Activated T-cell treated with anti-CD3 and anti-CD28 coated beads for 4 hours (primary cell): ENCODE measurements around the gene ARHGAP45.

Source experiments
- DNase-seq: peaks from one replicate; pipeline ENCODE4 v3.0.0-alpha.2; 2020

Gene ARHGAP45

DNA sequence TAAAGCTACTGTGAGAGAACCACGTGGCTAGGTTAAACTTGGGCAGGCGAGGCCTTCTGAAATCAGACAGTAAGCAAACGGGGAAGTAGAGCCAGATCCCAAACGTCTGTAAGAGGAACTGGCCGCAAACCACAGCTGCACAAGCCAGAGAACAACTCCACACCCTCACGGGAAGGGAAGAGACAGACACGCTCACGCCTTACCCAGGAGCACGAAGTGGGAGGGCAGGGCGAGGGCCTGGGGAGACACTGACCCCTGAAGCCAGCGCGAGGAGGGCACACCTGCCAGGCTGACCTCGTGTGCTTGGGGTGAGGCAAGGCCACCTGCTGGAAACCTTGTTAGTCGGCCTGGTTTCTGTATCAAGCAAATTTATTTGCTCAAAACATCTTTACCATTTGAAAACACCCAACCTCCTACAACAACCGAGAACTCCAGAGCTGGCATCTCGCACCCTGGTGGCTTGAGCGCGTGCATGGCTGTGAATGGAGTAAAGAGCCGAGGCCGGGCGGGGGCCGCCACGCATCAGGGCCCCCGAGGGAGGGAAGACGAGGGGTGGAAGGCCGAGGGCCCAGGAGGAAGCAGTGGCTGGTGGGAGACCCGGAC is 20.9 kb downstream of the ARHGAP45 start:
- no peak for DNase-seq

DNA sequence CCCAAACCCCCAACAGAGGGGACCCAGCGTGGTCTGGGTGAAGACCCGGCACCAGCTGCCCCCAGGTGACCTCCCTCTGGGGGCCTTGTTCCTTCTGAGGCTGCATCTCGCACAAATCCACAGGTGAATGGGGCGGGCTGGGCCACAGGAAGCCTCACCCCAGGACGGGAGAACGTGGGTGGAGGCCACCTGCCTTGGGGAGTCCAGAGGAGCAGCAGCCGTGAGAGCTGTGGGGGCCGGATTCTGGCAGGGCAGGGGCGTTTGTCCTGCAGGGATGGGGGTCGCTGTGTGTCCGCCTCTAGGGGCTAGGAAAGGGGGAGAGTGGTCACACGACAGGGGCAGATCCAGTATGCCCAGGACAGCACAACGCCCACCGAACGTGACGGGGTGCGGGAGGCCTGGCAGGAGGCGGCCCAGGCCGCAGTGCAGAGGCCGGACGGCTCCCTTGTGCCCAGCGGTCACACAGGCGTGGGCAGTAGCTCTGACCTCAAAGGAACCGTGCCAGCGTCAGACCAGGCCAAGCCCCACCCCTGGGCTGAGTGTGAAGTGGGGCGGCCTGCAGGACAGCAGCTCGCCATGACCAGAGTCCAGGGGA is 21.5 kb downstream of the ARHGAP45 start:
- DNase-seq: no peak

DNA sequence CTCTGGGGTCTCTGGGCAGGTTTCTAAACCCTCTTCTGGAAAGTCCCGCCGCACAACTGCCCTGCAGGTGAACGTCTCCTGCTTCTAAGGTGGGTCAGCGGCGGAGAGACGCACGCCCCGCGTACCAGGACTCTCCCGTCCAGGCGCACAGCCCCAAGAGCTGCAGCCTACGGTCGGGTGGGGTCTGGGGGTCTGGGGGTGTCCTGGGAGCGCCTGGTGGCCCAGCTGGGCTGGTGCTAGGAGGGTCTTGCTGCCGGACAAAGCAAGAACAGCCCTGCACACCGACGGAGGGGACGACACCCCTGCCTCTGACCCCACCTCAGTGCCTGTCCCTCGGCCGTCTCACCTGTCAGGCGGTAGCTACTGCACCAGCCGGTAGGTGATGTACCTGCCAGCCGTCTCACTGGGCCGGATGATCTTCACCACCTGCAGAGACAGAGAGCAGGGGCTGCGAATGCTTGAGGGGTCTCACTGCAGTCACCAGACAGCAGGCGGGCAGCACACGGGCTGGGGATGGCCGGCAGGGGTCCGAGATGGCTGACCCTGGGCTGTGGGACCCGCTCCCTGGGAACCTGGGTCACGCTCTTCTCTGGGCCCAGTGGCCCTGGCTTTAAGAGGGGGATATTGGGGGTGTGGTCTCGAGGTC is 22.3 kb downstream of the ARHGAP45 start:
- no peak for DNase-seq

- DNase-seq: no peak
Measured at GRCh38 chr19:1089891-1090290, 22.9 kb downstream of the ARHGAP45 start.

DNA sequence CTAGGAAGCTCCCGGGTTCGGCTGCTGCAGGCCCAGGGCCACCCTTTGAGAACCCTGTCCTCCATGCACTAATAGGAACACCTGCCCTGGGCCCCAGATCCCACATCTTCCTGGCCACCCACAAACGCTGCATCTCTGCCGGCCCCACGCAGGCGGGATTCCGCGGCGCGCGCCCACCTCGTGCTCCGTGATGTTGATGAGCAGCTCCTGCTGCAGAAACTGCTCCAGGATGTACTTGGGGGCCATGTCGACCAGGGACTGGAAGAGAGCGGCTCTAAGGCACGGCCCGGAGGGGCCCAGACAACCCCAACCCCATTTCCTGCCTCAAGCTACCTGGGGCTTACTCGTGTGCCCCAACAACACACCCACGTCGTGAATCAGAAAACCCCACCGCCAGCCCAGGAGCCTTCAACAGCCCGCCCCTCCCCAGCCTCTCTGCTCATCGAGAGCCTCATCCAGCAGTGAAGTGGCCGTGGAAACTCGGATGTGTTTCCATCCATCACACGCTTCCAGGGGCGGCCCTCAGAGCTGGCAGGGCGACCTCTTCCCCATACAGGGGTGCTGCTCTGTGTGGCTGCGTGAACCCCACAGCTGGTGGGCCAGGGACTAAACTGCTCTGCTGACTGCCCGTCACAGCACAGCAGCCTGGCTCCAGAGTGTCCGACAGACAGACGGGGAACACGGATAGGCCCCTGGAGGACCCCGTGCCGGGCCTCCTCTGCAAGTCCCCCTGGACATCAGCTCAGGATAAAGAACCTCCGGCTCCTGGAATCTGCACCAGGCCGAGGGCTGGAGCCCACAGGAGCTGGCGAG is 24.0 kb downstream of the ARHGAP45 start:
- DNase-seq: no peak

- no peak for DNase-seq
Measured at GRCh38 chr19:1091544-1092175, 24.7 kb downstream of the ARHGAP45 start.

- no peak for DNase-seq
Measured at GRCh38 chr19:1093330-1093729, 26.4 kb downstream of the ARHGAP45 start.

- DNase-seq: no peak
Measured at GRCh38 chr19:1093811-1094553, 27.0 kb downstream of the ARHGAP45 start.

GRCh38 chr19:1094655-1094977 is 27.6 kb downstream of the ARHGAP45 start:
- DNase-seq: no peak

GRCh38 chr19:1094978-1095701 is 28.2 kb downstream of the ARHGAP45 start, which contains the start of gene POLR2E:
TSS of gene POLR2E (minus strand) at chr19:1095375. CDS start at chr19:1095315, 60 bp downstream.
- DNase-seq: peak; percentile 97

DNA sequence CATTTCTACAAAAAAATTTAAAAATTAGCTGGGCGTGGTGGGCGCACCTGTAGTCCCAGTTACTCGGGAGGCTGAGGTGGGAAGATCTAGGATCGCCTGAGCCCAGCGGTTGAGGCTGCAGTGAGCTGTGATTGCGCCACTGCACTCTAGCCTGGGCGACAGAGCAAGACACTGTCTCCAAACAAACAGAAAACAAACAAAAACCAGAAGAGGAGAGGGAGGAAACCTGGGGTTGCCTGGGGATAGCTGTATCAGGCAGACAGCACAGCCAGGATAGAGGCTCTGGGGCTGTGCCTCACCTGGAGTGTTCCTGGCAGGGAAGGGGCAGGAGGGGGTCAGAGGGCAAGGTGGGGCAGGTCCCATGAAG is 30.8 kb downstream of the ARHGAP45 start:
- no peak for DNase-seq

DNA sequence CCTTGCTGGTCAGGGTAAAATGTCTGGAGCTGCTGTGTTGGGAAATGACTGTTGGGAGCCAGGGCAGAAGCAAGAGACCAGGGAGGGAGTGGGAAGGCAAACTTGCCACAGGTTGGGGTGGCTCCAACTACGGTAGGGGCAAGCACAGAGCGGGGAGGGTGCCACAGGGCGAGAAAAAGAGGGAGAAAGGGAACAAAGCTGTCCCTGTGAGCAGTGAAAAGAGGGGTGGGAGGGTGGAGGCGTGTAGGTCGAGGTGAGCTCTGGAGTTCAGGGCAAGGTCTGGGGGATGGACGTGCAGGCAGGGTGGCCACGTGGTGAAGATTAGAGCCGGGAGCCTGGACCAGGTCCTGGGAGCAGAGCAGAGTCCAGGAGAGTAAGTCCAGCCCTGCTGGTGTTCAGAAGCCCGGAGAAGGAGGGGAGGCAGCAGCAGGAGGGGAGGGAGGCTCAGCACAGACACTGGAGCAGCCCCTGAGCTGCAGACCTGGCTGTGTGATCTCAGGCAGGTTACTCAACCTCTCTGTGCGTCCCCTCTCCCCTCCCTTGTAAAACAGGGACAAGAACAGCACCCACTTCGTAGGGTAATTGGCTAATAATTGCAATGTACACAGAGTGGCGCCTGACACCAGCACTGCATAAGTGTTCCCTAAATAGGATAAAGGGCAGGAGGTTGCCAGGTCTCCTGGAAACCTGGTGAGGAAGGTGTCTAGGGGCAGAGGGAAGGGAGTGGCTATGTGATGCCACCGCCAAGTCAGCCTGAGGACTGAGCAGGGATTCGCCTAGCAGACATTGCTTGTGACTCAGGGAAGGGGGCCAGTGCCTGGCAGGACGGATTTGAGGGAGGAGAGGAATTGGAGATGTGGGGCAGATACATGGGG is 31.4 kb downstream of the ARHGAP45 start:
- DNase-seq: no peak

DNA sequence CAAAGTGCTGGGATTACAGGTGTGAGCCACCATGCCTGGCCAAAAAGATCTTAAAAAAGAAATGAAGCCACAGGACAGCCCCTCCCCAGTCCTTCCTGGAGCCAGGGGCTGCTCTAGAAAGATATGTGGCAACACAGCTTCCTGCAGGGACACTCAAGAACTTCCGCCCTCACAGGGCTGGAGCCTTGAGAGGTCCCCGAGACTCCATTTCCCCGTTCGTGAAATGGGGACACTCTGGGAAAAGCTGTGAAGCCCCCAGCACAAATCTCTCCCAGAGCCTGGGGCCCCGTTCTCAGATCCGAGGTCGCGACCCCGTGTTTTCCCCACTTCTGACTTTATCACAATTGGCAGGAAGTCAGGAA is 34.4 kb downstream of the ARHGAP45 start:
- DNase-seq: no peak

DNA sequence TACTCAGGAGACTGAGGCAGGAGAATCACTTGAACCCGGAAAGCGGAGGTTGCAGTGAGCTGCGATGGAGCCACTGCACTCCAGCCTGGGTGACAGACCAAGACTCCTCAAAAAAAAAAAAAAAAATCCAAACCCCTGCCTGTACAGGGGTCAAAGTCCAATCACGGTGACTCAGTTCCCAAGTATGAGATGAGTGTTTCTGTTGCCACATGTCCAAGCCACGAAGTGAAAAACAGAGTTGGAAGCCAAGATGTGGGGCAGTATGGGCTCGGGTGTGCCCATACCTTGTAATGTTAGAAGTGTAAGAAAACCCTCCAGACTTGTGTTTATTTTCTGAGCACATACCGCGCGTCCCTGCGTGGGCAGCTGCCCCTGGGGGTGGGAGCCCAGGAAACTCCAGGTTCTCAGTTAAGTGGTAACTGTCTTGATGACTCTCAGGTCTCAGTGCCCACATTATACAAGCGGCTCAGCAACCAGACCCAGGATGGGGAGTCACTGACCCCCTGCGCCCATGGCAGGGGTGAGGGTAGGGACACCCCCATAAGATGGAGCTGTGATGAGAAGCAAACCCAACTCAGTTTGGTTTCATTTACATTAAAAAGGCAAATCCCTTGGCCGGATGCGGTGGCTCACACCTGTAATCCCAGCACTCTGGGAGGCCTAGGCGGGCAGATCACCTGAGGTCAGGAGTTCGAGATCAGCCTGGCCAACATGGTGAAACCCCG is 35.6 kb downstream of the ARHGAP45 start:
- peak; percentile 31 for DNase-seq

- DNase-seq: no peak
Measured at GRCh38 chr19:1103132-1103707, 36.3 kb downstream of the ARHGAP45 start.

GRCh38 chr19:1103708-1104310 is 36.8 kb downstream of the ARHGAP45 start, which contains the start of gene GPX4:
TSS of gene GPX4 (plus strand) at chr19:1103994. CDS start at chr19:1104044, 50 bp downstream.
- DNase-seq: peak; percentile 97

- DNase-seq: peak; percentile 57
Measured at GRCh38 chr19:1104311-1105007, 37.5 kb downstream of the ARHGAP45 start.
